Panc1 (cell line): ENCODE data around the gene C1orf87. TPM values are rescaled to one million over a fixed set of nuclear protein-coding genes. Genes with fewer than 3 reads are reported as not detected.

Source experiments
- ATAC-seq: fragments of 200-7000 bp; cut with Tn5 transposase; 2 replicates; pipeline ENCODE4 v1.9.1; 2020; ENCODE audit warnings: mild to moderate bottlenecking, moderate library complexity
- BruUV-seq: library from RNA; stranded (reverse); fragments of 400-500 nt; replicated peaks from 2 replicates; lab custom pipeline; 2021; lab: Mats Ljungman, UMichigan
- CTCF ChIA-PET: fragments of 300-600 bp; sonication (Branson Sonifier 250); formaldehyde crosslinking; loops from one replicate; lab custom pipeline; 2022; ENCODE audit warnings: antibody characterized with exemption; lab: Charles Lee
- POLR2A ChIA-PET: fragments of 300-600 bp; sonication (Branson Sonifier 250); formaldehyde crosslinking; loops from one replicate; lab custom pipeline; 2022; ENCODE audit warnings: antibody characterized with exemption; lab: Charles Lee
- DNase-seq: peaks from one replicate; pipeline ENCODE4 v3.0.0-alpha.2; 2010; ENCODE audit warnings: low read depth, low spot score
- H3K27ac ChIP-seq: 2 replicates; pipeline ENCODE4 v1.5.1; 2011; ENCODE audit warnings: mild to moderate bottlenecking, low read length, inconsistent platforms
- H3K27me3 ChIP-seq: fragments of 200-500 bp; sonication (Bioruptor generic); 2 replicates; pipeline ENCODE4 v1.6.0; 2014; ENCODE audit warnings: low read length, inconsistent platforms; ENCODE audit not compliant: control insufficient read depth, insufficient read depth
- H3K36me3 ChIP-seq: fragments of 200-500 bp; sonication (Bioruptor generic); 2 replicates; pipeline ENCODE4 v1.5.1; 2014; ENCODE audit warnings: inconsistent platforms, mild to moderate bottlenecking, low read length, moderate library complexity; ENCODE audit not compliant: control insufficient read depth, insufficient read depth
- H3K4me1 ChIP-seq: 2 replicates; pipeline ENCODE4 v1.5.1; 2011; ENCODE audit warnings: inconsistent platforms, mild to moderate bottlenecking, low read length, moderate library complexity; ENCODE audit not compliant: control insufficient read depth, insufficient read depth
- H3K4me3 ChIP-seq, 2 experiments: 2 replicates each; pipeline ENCODE4 v1.5.1; 2011 to 2012; ENCODE audit warnings: low read depth in 2 of 2, low read length in 2 of 2, mild to moderate bottlenecking in 2 of 2, inconsistent platforms in 1 of 2, moderate library complexity in 1 of 2
- H3K9me3 ChIP-seq: fragments of 200-500 bp; sonication (Bioruptor generic); 2 replicates; pipeline ENCODE4 v1.5.1; 2014; ENCODE audit warnings: low read depth, mild to moderate bottlenecking, inconsistent platforms, low read length, moderate library complexity; ENCODE audit not compliant: control insufficient read depth, insufficient read depth
- CTCF ChIP-seq: fragments of 450-650 bp; IDR thresholded peaks from 2 replicates; pipeline ENCODE4 v1.5.1; 2017; ENCODE audit warnings: mild to moderate bottlenecking
- POLR2AphosphoS5 ChIP-seq: IDR thresholded peaks from 2 replicates; pipeline ENCODE4 v1.6.1; 2012; ENCODE audit warnings: mild to moderate bottlenecking, low read depth, low read length, moderate library complexity
- REST ChIP-seq, 2 experiments: IDR thresholded peaks; 2 replicates each; pipeline ENCODE4 v1.6.1; 2011 to 2012; ENCODE audit warnings: low read depth in 2 of 2, control low read depth in 1 of 2, low read length in 1 of 2, mild to moderate bottlenecking in 1 of 2, moderate library complexity in 1 of 2; ENCODE audit not compliant: insufficient read depth in 1 of 2
- SIN3A ChIP-seq: IDR thresholded peaks from 2 replicates; pipeline ENCODE4 v1.6.1; 2012; ENCODE audit warnings: low read depth, mild to moderate bottlenecking, low read length, moderate library complexity, borderline replicate concordance; ENCODE audit not compliant: insufficient read depth
- TCF7L2 ChIP-seq: IDR thresholded peaks from 2 replicates; pipeline ENCODE4 v1.6.1; 2011; ENCODE audit warnings: mild to moderate bottlenecking, low read depth, low read length, inconsistent platforms
- in situ Hi-C: cut with HindIII; loops from 2 replicates; pipeline ENCODE4 v1.10.0; 2016; ENCODE audit warnings: low sequenced_read_pairs, low pct_unique_long_range_greater_than_20kb
- intact Hi-C: fragments of 100-400 bp; cut with micrococcal nuclease; formaldehyde crosslinking; loops from one replicate; pipeline ENCODE4 v1.10.0; 2022; ENCODE audit not compliant: unreplicated experiment
- total RNA-seq: library from RNA; stranded (reverse); gene quantifications from one replicate; pipeline ENCODE4 v1.2.1, GENCODE V29; 2021; ENCODE audit not compliant: unreplicated experiment

Gene C1orf87
- total RNA-seq, 1 experiment from 2014 or later = not detected

DNA sequence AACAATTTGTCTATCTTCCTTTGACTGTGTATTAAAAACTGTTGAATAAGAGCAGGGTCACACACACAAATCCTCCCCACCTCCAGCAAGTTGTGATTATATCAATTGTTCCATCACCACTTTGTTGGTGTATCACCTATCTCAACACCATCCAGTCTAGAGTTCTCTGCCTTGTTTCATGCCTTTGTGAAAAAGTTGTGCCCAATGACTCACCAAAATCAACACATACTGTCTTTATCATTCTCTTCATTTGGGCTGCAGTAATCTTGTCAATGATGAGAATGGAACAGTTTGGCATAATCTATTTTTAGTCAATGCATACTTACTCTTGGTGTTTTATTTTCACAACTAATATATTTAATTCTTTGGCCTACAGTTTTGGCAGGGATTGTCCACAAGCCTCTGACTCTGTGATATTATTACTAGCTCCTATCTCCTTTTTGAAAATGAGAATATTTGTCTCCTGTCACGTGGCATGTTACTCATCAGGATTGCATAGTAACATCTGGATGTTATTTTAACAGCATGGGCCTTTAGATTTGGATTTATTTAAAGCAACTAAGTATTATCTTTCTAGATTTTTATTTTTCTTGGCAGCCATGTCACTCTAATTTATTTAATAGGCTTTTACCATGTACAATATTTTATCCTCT is 5.1 kb downstream of the C1orf87 start:
- DNase-seq = no peak
- no peaks in the 10 kb centered on the region for H3K36me3 ChIP-seq
- ChIA-PET POLR2A (no interaction called here), CTCF (no interaction called here)
- no TSS peak for BruUV-seq
- H3K9me3 ChIP-seq = no peaks in the 10 kb centered on the region
- in situ Hi-C loops = no loop called here
- TF ChIP-seq CTCF (no peak), REST (IDR thresholded peaks at IDR 0.05; ENCODE audit: insufficient read depth in 1 of 2, low read depth in 2 of 2, low read length in 1 of 2) (no peak), POLR2AphosphoS5 (no peak), SIN3A (no peak)
- intact Hi-C loops = no loop called here
- H3K4me1 ChIP-seq = no peaks in the 10 kb centered on the region
- peaks cover 3% of the 10 kb centered on the region; the same call in 1 of the 2 replicates for H3K27me3 ChIP-seq
- no peak for ATAC-seq
- no peak overlapping the region for H3K4me3 ChIP-seq
- no peak overlapping the region for H3K27ac ChIP-seq

DNA sequence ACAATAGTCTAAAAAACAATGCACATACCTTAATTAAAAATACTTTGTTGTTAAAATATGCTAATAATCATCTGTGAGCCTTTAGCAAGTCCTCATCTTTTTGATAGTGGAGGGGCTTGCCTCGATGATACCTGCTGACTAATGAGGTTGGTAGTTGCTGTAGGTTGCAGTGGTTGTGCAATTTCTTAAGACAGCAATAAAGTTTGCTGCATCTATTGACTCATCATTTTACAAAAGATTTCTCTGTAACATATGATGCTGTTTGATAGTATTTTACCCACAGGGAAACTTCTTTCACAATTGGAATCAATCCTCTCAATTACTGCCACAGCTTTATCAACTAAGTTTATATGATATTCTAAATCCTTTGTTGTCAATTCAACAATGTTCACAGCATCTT is 7.6 kb downstream of the C1orf87 start:
- DNase-seq (no peak), ATAC-seq (no peak)
- Histone ChIP-seq H3K27me3 (no peaks in the 10 kb centered on the region), H3K27ac (no peak overlapping the region), H3K36me3 (no peaks in the 10 kb centered on the region), H3K4me3 (no peak overlapping the region), H3K9me3 (no peaks in the 10 kb centered on the region), H3K4me1 (no peaks in the 10 kb centered on the region)
- ChIA-PET POLR2A (no interaction called here), CTCF (no interaction called here)
- intact Hi-C loops (no loop called here), in situ Hi-C loops (no loop called here)
- TF ChIP-seq SIN3A (no peak), TCF7L2 (no peak), POLR2AphosphoS5 (no peak), CTCF (no peak), REST (IDR thresholded peaks at IDR 0.05; ENCODE audit: insufficient read depth in 1 of 2, low read depth in 2 of 2, low read length in 1 of 2) (no peak)
- BruUV-seq = no TSS peak
